HG02623 (cell line): ENCODE measurements around the gene FAT4.

Source experiments
- ATAC-seq: cut with Tn5 transposase; IDR thresholded peaks from one replicate; pipeline ENCODE4 v1.9.1; 2021; ENCODE audit warnings: moderate library complexity; ENCODE audit not compliant: unreplicated experiment

FAT4 gene

DNA sequence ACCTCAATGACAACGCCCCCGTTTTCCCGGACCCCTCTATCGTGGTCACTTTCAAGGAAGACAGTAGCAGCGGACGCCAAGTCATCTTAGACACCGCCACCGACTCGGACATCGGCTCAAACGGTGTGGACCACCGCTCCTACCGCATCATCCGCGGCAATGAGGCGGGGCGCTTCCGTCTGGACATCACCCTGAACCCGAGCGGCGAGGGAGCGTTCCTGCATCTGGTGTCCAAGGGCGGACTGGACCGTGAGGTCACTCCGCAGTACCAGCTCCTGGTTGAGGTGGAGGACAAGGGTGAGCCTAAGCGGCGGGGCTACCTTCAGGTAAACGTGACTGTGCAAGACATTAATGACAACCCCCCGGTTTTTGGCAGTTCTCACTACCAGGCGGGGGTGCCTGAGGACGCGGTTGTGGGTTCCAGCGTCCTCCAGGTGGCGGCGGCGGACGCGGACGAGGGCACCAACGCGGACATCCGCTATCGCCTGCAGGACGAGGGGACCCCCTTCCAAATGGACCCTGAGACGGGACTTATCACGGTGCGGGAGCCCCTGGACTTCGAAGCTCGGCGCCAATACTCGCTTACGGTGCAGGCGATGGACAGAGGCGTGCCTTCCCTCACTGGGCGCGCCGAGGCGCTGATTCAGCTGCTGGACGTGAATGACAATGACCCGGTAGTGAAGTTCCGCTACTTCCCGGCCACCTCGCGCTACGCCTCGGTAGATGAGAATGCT, 2.2 kb downstream of the FAT4 start:
- no peak for ATAC-seq

DNA sequence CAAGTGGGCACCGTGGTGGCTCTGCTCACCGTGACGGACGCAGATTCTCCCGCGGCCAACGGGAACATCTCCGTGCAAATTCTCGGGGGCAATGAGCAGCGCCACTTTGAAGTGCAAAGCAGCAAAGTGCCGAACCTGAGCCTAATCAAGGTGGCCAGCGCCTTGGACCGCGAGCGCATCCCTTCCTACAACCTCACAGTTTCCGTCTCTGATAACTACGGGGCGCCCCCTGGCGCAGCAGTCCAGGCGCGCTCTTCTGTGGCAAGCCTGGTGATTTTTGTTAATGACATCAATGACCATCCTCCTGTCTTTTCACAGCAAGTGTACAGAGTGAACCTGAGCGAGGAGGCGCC, 2.7 kb downstream of the FAT4 start:
- ATAC-seq: no peak

DNA sequence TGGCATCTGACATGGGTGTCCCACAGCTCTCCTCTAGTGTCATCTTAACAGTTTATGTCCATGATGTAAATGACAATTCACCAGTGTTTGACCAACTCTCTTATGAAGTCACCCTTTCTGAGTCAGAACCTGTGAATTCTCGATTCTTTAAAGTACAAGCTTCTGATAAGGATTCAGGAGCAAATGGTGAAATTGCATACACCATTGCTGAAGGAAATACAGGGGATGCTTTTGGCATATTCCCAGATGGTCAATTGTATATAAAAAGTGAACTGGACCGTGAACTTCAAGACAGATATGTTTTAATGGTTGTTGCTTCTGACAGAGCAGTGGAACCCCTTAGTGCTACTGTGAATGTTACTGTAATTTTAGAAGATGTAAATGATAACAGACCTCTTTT, 4.6 kb downstream of the FAT4 start:
- ATAC-seq: no peak

DNA sequence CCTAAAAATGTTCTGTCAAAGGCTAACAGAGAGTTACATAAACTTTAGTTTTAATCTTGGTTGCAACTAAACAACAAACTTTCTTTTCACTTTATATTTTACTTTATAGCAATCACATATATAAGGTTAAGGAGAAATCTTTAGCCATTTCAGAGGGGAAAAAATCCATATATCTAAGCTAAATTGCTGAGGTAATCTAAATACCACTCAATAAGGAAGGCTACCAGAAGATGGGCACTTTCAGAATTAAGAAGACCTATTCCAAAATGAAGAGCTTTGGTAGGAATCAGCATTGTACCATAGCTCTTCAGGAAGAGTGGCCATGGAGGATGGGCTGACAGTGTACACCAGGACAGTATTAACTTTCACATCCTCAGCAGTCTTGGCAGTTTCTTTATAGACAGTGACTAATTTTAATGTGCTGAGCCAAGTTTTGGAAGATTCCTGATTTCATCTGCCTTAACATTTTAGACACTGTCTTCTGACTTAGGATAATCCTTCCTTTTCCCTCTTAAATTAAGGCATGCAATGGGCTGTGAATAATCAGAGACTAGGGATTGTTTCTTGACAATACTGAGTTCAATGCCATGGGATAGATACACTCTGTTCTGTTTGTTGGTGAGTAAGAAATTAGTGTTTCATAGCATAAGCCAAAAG, 7.1 kb downstream of the FAT4 start:
- ATAC-seq: no peak

DNA sequence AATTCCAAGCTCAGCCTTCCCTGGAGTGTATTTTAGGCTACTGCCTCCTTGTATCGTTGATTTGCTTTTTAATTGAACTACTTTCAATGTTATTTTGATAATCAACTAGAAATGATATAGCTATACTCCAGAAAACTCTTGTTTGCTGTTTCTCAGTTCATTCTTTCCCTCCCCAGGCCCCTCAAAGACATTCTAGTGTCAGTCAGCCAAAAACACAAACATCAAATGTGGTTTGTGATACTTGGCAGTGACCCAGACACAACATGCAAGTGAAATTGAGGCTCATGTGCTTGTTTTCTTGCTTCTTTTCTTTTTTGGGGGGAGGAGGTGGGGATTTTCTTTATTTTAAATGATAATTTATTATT, 7.6 kb downstream of the FAT4 start:
- ATAC-seq: no peak

DNA sequence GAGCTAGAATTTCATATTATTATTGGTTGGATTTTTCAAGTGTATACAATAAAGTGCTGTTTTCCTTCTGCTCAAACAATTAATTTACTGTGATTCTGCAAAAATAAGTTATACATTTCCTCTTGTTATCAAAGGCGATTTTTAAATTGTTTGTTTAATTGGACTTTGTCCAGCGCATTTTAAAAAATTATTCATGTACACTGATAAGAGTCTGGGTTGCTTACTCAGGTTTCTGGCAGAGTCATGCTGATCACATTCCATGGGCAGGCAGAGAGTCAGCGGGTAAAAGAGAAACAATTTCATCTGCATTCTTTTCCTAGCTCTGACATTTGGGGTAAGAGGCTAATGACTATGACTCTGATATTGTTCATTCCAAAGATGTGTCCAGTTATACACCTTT, 8.9 kb downstream of the FAT4 start:
- ATAC-seq: no peak

DNA sequence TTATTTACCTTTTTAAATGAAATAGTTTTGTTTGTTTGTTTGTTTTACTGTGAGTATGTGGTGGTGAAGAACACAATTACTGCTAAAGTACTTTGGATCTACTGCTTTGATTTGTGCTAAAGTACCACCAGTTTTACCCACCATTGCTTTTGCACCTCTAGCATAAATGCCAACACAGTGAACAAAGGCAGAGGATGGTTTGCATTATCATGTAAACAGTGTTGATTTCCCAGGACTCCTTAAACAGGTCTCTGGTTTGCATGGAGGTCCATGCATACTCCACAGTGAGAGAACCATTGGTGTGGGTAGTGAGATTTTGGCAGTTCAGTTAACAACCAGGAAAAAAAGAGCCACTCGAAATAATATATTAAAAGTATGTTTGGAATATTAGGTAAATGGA, 11.0 kb downstream of the FAT4 start:
- no peak for ATAC-seq

DNA sequence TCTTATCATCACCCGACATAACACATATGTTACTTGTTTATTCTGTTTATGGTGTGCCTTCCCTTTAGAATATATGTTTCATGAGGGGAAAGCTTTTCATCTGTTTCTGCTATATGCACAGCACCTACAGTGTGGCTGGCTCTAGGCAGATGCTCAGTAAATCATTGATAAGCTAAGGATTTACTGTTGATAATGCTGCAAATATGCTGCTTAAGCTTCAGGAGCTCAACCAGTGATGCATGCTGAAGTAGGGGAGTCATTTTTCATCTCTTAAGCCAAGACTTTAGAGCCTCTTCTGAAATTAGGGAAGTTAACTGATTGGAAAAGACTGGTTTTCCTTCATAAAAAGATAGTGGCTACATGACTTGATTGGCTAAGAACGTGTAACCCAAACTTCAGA, 16.4 kb downstream of the FAT4 start:
- no peak for ATAC-seq

DNA sequence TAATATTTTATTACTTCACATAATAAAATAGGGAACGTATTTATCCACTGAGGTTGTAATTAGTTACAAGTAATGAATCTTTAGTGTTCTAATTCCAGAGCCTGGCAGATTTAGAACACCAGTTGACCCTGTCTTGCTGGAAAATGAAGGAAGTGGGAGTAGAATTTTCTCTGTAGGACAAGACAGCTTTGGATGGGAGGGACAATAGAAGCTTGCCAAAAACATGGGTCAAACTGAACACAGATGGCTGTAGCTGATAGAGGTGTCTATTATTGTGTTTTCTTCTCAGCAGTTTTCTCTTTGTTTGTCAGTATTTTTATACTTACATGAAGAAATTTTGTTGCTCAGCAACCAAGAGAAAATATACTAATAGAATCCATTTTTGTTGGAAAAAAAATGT, 20.2 kb downstream of the FAT4 start:
- ATAC-seq: no peak

DNA sequence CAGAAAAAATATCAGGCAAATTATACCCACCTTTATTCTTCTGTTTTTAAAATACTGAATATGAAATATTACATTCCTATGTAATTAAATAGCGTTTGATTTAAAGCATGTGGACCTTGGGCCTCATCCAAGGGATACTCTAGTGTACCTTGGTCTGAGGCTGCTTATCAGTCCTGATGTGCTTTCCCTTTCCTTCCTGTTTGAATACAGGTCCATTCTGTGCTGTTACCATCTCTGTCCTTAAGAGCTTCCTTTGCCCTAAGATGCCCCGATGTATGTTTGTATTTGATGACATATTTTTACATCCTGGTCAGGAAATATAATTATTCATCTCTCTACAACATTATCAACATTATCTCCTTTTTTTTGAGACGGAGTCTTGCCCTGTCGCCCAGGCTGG, 24.1 kb downstream of the FAT4 start:
- ATAC-seq: no peak

DNA sequence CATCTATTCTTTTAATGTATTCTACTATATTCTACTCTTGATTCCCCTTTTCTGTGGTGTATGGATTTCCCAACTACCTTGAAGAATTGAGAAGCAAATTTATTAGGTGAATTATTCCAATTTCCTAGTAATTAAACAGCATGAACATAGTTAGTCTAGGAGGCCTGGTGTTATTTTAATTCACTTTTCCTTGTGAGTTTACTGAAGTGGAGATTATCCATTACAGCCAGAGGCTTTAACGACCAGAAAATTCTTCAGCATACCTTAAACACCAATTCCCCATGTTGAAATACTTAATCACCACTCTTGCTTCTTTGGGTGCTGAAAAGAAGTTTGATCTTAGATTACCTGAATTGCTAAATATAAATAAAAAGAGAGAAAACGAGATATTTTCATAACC, 29.4 kb downstream of the FAT4 start:
- no peak for ATAC-seq

DNA sequence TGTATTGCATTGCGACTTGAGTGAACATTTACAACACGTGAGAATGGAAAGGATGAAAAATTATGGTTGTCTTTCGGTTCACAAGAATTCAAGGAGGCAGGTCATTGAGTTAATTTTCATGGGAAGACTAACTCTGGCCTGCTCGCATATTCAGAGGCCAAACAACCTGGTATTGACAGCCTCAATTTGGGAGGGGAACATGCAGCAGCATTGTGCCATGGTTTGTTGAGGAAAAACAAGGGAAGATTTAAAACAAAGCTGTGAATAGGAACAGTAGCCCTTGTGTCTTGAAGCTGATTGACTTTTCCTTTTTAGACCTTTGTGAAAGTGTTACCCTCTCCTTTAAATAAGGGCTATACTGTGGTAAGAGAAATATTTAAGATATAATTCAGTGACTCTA, 31.9 kb downstream of the FAT4 start:
- no peak for ATAC-seq

DNA sequence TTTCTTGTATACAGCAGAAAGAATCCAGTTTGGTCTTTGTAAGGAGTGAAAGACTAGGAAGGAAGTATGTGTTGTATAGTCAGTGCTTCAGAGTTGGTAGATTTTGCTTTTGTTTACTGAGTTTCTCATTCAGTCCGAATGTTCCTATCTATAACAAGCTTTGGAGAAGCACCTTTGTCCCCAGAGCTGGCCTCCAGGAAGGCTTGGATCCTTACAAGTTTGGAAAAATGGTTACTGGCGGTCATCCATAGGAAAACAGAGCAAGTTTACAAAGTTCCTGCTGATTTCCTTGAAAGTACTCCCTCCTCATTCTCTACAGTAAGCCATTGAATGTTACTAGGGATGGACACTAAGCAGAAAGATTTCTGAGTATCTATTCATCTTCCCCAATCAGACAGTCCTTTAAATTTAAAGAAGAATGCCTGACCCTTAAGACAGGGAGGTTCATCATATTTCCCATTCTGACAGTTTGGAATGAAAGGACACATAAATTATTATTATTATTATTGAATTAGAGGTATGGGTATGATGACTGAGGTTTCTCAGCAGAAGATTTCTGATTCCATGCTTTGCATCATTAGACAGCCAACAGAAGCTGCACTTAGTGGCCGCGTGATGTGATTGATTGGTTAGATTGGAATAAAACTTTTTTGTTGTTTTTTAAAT, 35.8 kb downstream of the FAT4 start:
- no peak for ATAC-seq

DNA sequence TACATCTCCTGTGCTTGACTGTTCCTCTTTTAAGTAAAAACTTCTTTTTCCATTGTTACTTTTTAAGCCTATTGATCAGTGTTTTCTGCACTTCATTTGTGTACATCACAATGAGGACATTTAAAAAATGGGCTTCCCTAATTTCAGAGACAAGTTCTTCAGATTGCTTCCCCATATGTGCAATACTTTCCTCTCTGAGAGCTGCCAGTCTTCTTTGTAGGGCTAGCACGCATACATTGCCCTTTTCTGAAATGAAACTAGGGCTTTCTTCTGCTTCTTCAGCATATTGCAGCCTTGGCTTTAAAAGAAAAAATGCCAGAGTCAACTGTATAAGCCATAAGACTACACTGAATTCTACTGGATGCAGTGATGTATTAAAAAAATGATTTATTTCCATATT, 37.8 kb downstream of the FAT4 start:
- no peak for ATAC-seq

DNA sequence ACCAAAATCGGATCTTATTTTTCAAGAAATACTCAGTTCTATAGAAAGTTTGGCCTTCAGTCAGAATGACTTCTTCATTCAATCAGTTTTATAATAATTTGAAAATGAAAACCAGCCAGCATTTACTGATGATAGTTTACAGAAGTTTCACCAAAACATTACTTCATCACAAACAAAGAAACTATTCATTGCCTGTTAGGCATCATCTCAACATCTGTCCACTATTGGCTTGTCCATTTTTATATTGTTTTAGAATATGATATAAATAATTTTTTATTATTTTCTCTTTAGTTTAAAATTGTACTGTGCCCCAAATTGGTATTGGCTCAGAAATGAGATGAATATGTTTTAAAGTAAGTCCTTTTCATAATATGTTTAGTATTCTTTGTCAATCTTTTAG, 38.4 kb downstream of the FAT4 start:
- no peak for ATAC-seq

DNA sequence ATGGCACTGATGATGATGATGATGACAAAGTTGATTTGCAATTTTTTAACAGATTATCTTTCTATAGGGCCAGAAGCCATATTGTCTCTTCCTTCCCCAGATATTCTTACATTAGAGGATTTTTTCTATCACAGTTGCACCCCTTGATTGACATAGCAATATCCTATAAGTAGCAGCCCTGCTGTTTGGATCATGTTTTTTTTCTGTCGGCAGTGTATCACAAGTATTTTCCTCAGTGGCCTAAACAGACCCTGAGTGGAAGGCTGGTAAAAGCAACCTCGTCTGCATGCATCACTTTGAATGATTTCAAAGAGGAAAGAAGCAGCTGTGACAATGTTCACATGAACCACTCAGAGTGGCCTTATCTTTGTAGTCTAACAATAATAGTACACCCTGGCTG, 41.0 kb downstream of the FAT4 start:
- ATAC-seq: no peak

DNA sequence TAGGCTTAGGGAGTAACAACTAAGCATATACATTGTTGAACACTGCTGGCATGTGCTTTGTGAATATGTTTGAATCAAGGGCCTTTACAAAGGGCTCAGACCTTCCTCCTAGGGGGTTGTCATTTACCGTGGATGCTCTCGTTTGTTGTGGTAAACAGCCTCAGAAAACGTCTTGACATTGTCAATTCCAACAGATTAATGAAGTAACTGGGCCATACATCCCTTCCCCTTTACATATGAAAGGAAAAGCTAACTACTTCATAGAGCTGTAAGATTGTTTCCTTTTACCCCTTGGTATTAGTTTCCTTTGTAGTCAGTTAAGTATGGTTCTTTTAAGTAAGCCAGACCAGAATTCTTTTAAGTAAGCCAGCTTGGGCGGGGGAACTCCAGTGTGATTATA, 42.9 kb downstream of the FAT4 start:
- no peak for ATAC-seq

DNA sequence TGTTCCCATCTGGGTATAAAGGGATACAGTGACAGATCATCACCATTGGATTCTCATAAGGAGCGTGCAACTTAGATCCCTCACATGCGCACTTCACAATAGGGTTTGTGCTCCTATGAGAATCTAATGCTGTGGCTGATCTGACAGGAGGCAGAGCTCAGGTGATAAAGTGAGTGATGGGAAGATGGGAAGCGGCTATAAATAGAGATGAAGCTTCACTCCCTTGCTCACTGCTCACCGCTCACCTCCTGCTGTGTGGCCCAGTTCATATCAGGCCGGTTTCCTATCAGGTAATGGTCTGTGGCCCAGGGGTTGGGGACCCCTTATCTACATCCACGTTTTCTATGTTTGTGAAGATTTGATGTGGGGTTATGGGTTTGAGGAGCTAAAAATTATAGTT, 43.7 kb downstream of the FAT4 start:
- ATAC-seq: no peak

DNA sequence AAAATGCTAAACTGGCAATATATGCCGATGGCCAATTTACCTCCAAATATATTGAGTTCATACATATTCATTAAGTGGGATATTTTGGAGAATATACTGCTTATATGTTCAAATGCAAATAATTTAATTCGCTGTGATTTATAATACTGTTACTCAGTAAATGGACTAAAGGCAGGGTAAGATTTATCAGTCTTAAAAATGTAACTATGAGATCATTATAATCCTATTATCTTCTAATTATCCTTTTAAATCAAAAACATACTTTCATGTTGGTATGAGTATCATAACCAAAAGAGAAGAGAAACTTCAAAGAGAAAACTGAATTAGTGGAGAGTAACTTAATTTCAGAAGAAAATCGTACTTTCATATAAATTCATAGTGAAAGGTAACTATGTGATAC, 44.6 kb downstream of the FAT4 start:
- ATAC-seq: no peak

DNA sequence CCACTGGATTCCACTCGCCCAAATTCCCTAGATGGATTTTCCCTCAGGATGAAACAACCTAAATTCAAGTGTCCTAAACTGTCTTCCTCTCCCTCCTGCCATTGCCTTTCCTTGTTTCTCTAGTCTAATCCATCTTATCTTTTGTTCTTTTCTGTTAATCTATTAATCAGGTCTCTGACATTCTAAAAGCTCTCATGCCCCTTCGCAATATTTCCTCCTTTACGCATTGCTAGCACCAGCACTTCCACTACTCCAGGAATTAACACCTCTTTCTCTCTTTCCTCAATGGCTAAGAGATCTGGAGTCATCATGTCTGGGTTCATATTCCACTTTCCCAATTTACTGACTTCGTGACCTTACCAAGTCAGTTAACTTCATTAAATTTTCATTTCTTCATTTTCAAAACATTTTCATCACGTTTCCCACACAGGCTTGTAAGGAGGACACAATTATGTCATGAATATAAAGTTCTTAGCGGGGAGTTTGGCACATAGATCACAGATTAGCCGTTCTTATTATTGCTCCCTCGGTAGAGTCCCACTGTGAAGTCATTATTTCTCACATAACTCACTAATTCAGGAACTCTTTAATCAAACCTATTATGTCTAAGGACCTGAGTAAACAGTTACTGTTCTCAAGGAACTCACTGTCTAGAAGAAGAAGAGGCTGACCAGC, 45.3 kb downstream of the FAT4 start:
- ATAC-seq: no peak

DNA sequence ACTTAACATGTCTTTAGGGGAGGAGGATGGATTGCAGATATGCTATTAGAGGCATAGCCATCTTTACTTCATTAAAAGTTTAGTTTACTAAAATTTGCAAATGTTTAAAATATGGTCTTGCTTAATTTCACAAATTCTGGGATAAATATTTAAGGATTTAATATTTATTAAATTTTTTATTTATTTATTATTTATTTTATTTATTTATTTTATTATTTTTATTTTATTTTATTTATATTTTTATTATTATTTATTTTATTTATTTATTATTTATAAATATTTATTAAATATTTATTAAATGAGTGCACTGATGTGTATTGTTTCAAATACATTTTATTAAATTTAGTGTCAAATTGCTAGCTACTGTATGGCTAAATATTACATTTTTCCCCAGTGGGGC, 46.0 kb downstream of the FAT4 start:
- no peak for ATAC-seq
